Fibroblast of mammary gland (primary cell): ENCODE results near the gene NDUFV1.
A peak's percentile ranks its signal among the peaks of the same experiment; 100 is the strongest.

Experiments
- DNase-seq: peaks from one replicate; pipeline ENCODE4 v3.0.0-alpha.2; 2010; ENCODE audit warnings: low read depth
- H3K4me3 ChIP-seq: 2 replicates; pipeline ENCODE4 v1.5.1; 2011; ENCODE audit warnings: low read depth, mild to moderate bottlenecking, low read length, moderate library complexity; ENCODE audit not compliant: control insufficient read depth
- CTCF ChIP-seq: conservative IDR thresholded peaks from 2 replicates; pipeline ENCODE4 v1.5.1; 2011; ENCODE audit warnings: low read depth, low read length, inconsistent platforms; ENCODE audit not compliant: control insufficient read depth, insufficient read depth

Gene NDUFV1

GRCh38 chr11:67612751-67613150, 6.0 kb downstream of the NDUFV1 start:
- no peak for TF ChIP-seq CTCF
- no peak overlapping the region for H3K4me3 ChIP-seq
- DNase-seq, result no peak

GRCh38 chr11:67613313-67613959, 6.7 kb downstream of the NDUFV1 start:
- no peak for DNase-seq
- H3K4me3 ChIP-seq, result no peak overlapping the region
- no peak for TF ChIP-seq CTCF

GRCh38 chr11:67613960-67614715, 7.4 kb downstream of the NDUFV1 start:
- peak; percentile 24 for DNase-seq
- H3K4me3 ChIP-seq, result peak overlapping the region; percentile 29
- TF ChIP-seq CTCF, result peak; percentile 61

- peak; percentile 17 for DNase-seq
- TF ChIP-seq CTCF, result peak; percentile 46
- H3K4me3 ChIP-seq, result no peak overlapping the region
Observed at GRCh38 chr11:67614730-67615714, 8.3 kb downstream of the NDUFV1 start.

GRCh38 chr11:67615728-67616430, 9.1 kb downstream of the NDUFV1 start:
- no peak overlapping the region for H3K4me3 ChIP-seq
- no peak for TF ChIP-seq CTCF
- DNase-seq, result no peak

GRCh38 chr11:67616431-67617242, 9.9 kb downstream of the NDUFV1 start:
- TF ChIP-seq CTCF, result no peak
- DNase-seq, result no peak
- no peak overlapping the region for H3K4me3 ChIP-seq
